NCI-H748 treated with DMSO at 0.1 percent for 48 hours (cell line): Measurements from ENCODE around the gene PNPLA8.

ENCODE experiments used
- DNase-seq: peaks from one replicate; lab custom pipeline; 2025; lab: John Stamatoyannopoulos, UW

PNPLA8 gene

DNA sequence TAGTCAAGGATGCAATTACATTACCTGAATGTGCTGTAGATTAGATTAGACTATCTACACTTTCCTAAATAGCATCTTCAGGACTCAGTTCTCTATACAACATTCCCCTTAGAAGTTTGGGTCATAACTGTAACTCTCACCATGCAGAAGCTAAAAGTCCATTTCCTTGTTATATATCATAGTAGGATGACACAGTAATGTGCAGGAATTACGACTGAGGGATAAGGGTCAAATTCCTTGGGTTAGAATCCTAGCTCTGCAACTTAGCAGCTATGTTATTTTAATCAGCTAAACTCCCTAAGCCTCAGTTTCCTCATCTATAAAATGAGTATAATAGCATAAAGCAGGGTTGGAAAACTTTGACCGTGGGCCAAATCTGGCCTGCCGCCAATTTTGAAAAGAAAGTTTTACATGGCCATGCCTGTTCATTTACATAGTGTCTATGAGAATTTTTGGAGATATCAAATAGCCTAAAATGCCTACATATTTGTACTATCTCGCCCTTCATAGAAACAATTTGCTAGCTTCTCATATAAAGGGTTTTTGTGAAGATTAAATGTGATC, 84.5 kb downstream of the PNPLA8 start:
- no peak for DNase-seq

DNA sequence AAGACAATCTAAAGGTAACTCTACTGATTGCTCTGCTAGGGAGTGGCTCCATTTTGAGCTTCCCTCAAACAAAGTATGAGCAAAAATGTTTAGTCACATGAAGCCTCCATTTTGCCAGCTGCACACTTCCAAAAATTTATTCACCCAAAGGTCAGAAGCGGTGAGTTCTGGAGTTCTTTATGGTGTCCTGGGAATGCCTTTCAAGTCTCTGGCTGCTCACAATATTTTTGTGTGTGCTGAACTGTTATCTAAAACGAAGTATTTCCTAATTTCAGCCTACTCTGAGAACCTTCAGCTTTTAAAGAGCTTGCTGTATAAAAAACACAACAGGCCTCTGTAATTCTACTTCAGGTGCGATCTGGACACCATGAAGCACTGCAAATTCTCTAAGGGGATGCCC, 85.3 kb downstream of the PNPLA8 start:
- no peak for DNase-seq

DNA sequence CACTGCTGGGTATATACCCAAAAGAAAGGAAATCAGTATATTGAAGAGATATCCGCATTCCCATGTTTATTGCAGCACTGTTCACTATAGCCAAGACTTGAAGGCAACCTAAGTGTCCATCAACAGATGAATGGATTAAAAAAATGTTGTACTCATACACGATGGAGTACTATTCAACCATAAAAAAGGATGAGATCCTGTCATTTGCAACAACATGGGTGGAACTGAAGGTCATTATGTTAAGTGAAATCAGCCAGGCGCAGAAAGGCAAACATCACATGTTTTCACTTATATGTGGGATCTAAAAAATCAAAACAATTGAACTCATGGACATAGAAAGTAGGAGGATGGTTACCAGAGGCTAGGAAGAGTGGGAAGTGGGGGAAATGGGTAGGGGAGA, 89.0 kb downstream of the PNPLA8 start:
- DNase-seq, result no peak

DNA sequence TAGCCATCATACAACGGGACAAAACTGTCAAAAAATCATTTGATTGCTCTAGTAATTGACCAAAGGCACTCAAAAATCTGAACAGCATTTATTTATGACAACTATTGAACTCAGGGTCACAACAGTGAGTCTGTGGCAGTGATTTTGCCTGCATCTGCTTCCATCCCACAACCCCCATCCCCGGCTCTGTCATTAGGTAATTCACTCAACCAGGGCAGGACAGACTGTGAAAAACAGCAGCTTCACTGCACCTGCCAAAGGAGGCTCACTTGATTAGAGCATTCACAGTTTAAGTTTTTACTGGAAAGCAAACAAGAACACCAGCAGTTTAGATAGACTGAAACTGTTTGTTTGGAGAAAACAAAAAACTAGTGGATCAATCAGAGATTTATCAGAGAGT, 91.9 kb downstream of the PNPLA8 start:
- no peak for DNase-seq

DNA sequence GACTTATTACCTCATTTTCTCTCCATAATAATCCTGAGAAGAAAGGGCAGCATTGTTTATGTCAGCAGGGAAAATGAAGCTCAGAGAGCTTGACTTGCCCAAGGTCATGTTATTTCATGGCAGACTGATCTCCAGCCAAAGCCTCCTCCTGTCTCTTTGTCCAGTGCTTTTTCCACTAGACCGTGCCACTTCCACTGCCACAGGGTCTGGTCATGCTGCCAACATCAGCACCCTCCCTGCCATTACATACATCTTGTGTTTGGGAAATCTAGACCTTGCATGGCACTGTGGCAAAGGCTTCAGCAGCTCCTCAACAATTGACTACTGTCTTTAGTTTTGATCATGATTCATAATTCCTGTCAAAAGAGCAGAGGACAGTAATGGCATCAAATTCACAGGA, 94.8 kb downstream of the PNPLA8 start:
- DNase-seq, result no peak

DNA sequence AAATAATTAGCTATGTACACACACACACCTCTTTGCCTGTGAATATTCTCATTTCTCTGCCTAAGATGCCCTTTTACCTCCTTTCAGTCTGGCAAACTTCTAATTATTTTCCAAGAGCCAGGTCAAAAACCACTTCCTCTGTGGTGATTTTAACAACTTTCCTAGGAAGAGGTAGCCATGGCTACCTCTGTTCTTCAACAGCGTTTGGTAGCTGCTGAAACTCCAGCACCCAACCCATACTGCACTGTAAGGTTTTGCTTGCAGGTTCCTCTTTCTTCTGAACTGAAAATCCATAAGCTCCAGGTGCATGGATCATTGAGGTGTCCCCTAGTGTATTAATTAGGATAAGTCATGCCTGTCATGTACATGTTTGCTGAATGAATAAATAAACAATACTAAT, 95.3 kb downstream of the PNPLA8 start:
- no peak for DNase-seq

DNA sequence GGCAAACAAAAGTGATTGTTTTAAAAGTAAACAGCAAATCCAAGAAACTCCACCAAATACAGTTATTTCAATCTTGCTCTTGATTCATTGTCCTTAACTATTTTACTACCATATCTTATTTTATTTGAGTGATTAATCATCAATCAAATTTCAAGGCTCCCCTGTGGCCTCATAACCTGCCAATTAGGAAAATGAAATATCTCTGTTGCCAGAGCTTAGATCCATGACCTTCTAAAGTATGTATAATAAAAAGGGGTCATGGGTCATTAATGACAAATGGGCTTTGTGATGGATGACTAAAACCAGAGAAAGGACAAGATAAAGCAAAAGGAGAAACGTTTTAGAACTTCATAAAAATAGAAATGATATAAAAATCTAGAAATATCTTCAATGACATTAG, 98.2 kb downstream of the PNPLA8 start:
- no peak for DNase-seq

DNA sequence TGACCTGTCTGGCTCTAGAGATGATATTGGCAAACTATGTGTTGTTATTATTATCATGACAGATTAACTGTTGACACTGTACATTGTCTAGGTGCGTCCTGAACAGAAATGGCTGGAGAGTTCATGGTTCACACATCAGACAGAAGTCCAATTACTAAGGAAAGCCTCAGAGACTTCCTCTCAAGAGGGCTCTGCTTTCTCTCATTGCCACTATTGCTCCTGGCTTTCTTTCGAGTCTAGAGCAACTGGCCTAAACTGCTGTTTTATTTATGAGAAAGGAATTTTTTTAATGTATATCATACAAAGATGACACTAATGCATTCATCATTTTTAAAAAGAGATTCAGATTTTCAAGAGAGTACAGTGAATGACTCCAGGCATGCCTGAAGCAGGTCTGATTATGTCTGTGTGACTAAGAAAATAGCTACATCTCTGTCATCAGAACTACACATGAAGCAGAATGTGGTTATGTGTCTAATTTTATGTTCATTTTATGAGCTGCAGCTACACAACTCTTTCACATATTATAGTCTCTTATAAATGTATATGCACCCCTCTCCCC, 100.1 kb downstream of the PNPLA8 start:
- DNase-seq, result no peak

DNA sequence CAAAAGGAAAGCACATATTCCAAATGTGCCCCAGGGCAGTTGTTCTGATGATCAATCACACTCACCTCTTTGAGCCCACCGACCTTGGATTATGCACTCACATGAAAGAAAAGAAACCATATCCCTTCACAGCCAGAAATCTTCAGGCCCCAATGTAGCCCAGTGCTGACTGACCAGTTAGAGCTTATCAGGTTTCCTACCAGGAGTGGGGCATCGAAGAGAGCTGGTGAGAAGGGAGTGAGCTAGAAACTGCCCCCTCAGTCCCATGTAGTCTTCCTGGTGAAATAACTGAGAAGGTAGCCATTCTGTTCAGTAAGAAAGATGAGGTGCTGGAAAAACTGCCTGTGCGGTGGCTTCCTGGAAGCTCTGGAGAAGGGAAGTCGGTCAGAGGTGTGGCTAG, 101.9 kb downstream of the PNPLA8 start:
- DNase-seq, result no peak

DNA sequence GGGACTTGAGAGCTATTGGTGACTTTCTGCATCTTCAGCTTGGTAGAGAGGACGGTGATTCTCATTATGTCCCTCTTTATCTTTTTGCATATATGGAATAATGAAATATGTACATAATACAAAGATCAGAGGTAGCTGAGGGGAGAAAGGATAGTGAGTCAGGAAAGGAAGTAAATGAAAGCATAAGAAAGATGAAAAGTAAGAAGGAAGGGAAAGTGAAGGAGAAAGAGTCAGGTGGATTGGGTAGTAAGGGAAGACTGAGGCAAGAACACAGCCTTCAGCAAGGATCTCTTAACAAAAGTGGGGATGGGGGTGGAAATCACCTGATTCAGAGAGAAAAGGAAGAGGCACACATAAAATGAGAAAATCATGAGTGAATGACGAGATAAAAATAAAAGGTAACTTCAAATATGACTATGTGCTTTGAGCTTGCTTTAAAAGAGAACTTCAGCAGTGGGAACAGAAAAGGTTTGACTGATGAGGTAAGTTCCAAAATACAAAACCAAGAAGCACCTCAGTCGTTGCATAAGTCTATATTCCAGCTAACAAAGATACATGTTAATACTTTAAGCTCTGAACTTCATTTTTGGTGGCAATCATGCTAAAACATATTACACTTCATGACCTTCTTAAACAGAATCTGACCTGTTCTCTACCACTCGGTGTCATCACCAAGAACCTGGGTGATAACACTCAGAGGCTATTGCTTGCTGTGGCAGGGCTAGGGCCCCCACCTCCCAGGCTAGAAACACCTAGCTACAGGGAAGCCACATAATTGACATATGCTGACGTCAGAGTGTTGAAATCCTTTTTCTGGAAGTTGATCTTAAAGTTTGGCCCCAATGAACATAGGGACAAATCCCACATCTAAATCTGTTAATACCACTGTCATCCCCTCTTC, 102.6 kb downstream of the PNPLA8 start:
- DNase-seq, result no peak

DNA sequence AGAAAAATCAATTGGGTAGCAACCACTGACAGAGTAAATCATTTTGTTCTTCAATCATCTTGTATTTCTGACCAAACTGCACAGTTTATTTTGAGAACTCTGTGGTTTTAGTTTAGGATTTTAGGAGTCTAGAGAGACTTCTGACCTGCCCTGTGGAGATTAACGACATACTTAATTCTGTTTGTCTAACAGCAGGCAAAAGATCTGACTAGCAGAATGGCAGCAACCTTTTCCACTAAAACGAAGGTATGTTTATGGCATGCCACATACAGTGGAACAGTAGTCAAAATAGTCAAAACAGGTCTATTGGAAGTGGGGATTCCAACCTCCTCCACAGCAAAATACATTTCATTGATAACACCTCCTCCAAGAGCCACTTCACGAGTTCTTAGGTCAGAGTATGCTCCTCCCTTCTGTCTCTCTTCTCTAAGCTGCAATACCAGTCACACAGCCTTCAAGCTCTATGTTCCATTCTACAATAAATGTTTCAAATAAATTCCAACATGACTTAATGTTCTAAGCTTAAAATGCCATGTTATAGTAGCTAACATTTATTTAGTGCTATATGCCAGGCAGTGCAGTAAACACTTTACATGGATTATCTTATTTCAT, 104.1 kb downstream of the PNPLA8 start:
- no peak for DNase-seq
